ENCODE measurements around the gene ASAP3. TPM values are rescaled to one million over a fixed set of nuclear protein-coding genes. Genes with fewer than 3 reads are reported as not detected.

ASAP3 gene
- total RNA-seq, 1 experiment from 2014 or later: 19.5 TPM

GRCh38 chr1:23424293-23425192 lies 59.4 kb downstream of the ASAP3 start, which contains the start of gene TCEA3:
Gene TCEA3 (minus strand): TSS chr1:23424748. CDS start chr1:23424633, 115 bp downstream.
- no peaks in the 10 kb centered on the region for H3K27me3 ChIP-seq (replicated peaks)
- H3K27ac ChIP-seq: no peak within 1 kb of the TSS
- H3K9me3 ChIP-seq (replicated peaks): no peaks in the 10 kb centered on the region
- H3K36me3 ChIP-seq: no peaks in the 10 kb centered on the region; the same call in 1 of the 2 replicates
- no peak within 1 kb of the TSS for H3K4me3 ChIP-seq
- DNase-seq (ENCODE audit: low read depth in 1 of 2, low spot score in 2 of 2): no peak
- H3K4me1 ChIP-seq (replicated peaks): peaks cover 21% of the 10 kb centered on the region

GRCh38 chr1:23423415-23424292 lies 60.3 kb downstream of the ASAP3 start:
- DNase-seq (ENCODE audit: low read depth in 1 of 2, low spot score in 2 of 2): no peak
- Histone ChIP-seq H3K4me1 (replicated peaks) (peaks cover 21% of the 10 kb centered on the region), H3K9me3 (replicated peaks) (no peaks in the 10 kb centered on the region), H3K27ac (no peak overlapping the region), H3K4me3 (no peak overlapping the region), H3K27me3 (replicated peaks) (no peaks in the 10 kb centered on the region), H3K36me3 (no peaks in the 10 kb centered on the region; the same call in 1 of the 2 replicates)

GRCh38 chr1:23422941-23423340 lies 61.0 kb downstream of the ASAP3 start:
- no peaks in the 10 kb centered on the region for H3K27me3 ChIP-seq (replicated peaks)
- H3K4me1 ChIP-seq (replicated peaks): peaks cover 21% of the 10 kb centered on the region
- no peaks in the 10 kb centered on the region for H3K9me3 ChIP-seq (replicated peaks)
- DNase-seq (ENCODE audit: low read depth in 1 of 2, low spot score in 2 of 2): no peak
- peak overlapping the region; percentile 59; the same call in 1 of the 2 replicates for H3K27ac ChIP-seq
- H3K4me3 ChIP-seq: no peak overlapping the region
- no peaks in the 10 kb centered on the region; the same call in 1 of the 2 replicates for H3K36me3 ChIP-seq

GRCh38 chr1:23422241-23422877 lies 61.6 kb downstream of the ASAP3 start:
- Histone ChIP-seq H3K9me3 (replicated peaks) (no peaks in the 10 kb centered on the region), H3K27me3 (replicated peaks) (no peaks in the 10 kb centered on the region), H3K4me3 (no peak overlapping the region), H3K4me1 (replicated peaks) (peaks cover 26% of the 10 kb centered on the region), H3K27ac (peak overlapping the region; percentile 59), H3K36me3 (no peaks in the 10 kb centered on the region)
- DNase-seq (ENCODE audit: low read depth in 1 of 2, low spot score in 2 of 2): peak; percentile 84 to 94

- Histone ChIP-seq H3K36me3 (no peaks in the 10 kb centered on the region), H3K9me3 (replicated peaks) (no peaks in the 10 kb centered on the region), H3K27ac (peak overlapping the region; percentile 59), H3K4me3 (no peak overlapping the region), H3K4me1 (replicated peaks) (peaks cover 26% of the 10 kb centered on the region), H3K27me3 (replicated peaks) (no peaks in the 10 kb centered on the region)
- DNase-seq (ENCODE audit: low read depth in 1 of 2, low spot score in 2 of 2): no peak
Measured at GRCh38 chr1:23421753-23422240, 62.2 kb downstream of the ASAP3 start.

- no peaks in the 10 kb centered on the region for H3K9me3 ChIP-seq (replicated peaks)
- no peaks in the 10 kb centered on the region for H3K27me3 ChIP-seq (replicated peaks)
- H3K27ac ChIP-seq: no peak overlapping the region
- no peaks in the 10 kb centered on the region for H3K36me3 ChIP-seq
- DNase-seq (ENCODE audit: low read depth in 1 of 2, low spot score in 2 of 2): no peak
- H3K4me1 ChIP-seq (replicated peaks): peaks cover 26% of the 10 kb centered on the region
- H3K4me3 ChIP-seq: no peak overlapping the region
Measured at GRCh38 chr1:23421343-23421742, 62.6 kb downstream of the ASAP3 start.

GRCh38 chr1:23420778-23421177 lies 63.2 kb downstream of the ASAP3 start:
- no peaks in the 10 kb centered on the region for H3K9me3 ChIP-seq (replicated peaks)
- no peak for DNase-seq (ENCODE audit: low read depth in 1 of 2, low spot score in 2 of 2)
- H3K27ac ChIP-seq: no peak overlapping the region
- no peaks in the 10 kb centered on the region for H3K36me3 ChIP-seq
- no peaks in the 10 kb centered on the region for H3K27me3 ChIP-seq (replicated peaks)
- H3K4me3 ChIP-seq: no peak overlapping the region
- peaks cover 26% of the 10 kb centered on the region for H3K4me1 ChIP-seq (replicated peaks)

- H3K27me3 ChIP-seq (replicated peaks): no peaks in the 10 kb centered on the region
- peaks cover 26% of the 10 kb centered on the region for H3K4me1 ChIP-seq (replicated peaks)
- no peak overlapping the region for H3K27ac ChIP-seq
- H3K9me3 ChIP-seq (replicated peaks): no peaks in the 10 kb centered on the region
- H3K4me3 ChIP-seq: no peak overlapping the region
- DNase-seq (ENCODE audit: low read depth in 1 of 2, low spot score in 2 of 2): no peak
- no peaks in the 10 kb centered on the region for H3K36me3 ChIP-seq
Measured at GRCh38 chr1:23419180-23419579, 64.8 kb downstream of the ASAP3 start.

GRCh38 chr1:23417570-23417969 lies 66.4 kb downstream of the ASAP3 start:
- peaks cover 21% of the 10 kb centered on the region for H3K4me1 ChIP-seq (replicated peaks)
- H3K9me3 ChIP-seq (replicated peaks): no peaks in the 10 kb centered on the region
- no peak overlapping the region for H3K4me3 ChIP-seq
- peak in 1 of 2 experiments; percentile 20 for DNase-seq (ENCODE audit: low read depth in 1 of 2, low spot score in 2 of 2)
- no peak overlapping the region for H3K27ac ChIP-seq
- H3K36me3 ChIP-seq: no peaks in the 10 kb centered on the region
- no peaks in the 10 kb centered on the region for H3K27me3 ChIP-seq (replicated peaks)

GRCh38 chr1:23416964-23417363 lies 67.0 kb downstream of the ASAP3 start:
- H3K4me1 ChIP-seq (replicated peaks): peaks cover 16% of the 10 kb centered on the region
- no peak for DNase-seq (ENCODE audit: low read depth in 1 of 2, low spot score in 2 of 2)

GRCh38 chr1:23408797-23409290 lies 75.1 kb downstream of the ASAP3 start:
- Histone ChIP-seq H3K4me1 (replicated peaks) (peaks cover 19% of the 10 kb centered on the region), H3K9me3 (replicated peaks) (no peaks in the 10 kb centered on the region), H3K27ac (no peak overlapping the region), H3K4me3 (no peak overlapping the region), H3K27me3 (replicated peaks) (no peaks in the 10 kb centered on the region), H3K36me3 (no peaks in the 10 kb centered on the region)
- no peak for DNase-seq (ENCODE audit: low read depth in 1 of 2, low spot score in 2 of 2)

More at GRCh38 chr1:23416964-23417363, 67.0 kb downstream of the ASAP3 start:
- no peaks in the 10 kb centered on the region for H3K27me3 ChIP-seq (replicated peaks)
- no peak overlapping the region for H3K27ac ChIP-seq
- no peaks in the 10 kb centered on the region for H3K36me3 ChIP-seq
- H3K9me3 ChIP-seq (replicated peaks): no peaks in the 10 kb centered on the region
- H3K4me3 ChIP-seq: no peak overlapping the region

- DNase-seq (ENCODE audit: low read depth in 1 of 2, low spot score in 2 of 2): no peak
- Histone ChIP-seq H3K36me3 (no peaks in the 10 kb centered on the region), H3K4me1 (replicated peaks) (peaks cover 36% of the 10 kb centered on the region)
Measured at GRCh38 chr1:23407016-23407630, 76.9 kb downstream of the ASAP3 start.

GRCh38 chr1:23405946-23406345 lies 78.0 kb downstream of the ASAP3 start:
- Histone ChIP-seq H3K36me3 (no peaks in the 10 kb centered on the region), H3K4me1 (replicated peaks) (peaks cover 34% of the 10 kb centered on the region), H3K27ac (no peak overlapping the region), H3K9me3 (replicated peaks) (no peaks in the 10 kb centered on the region), H3K4me3 (no peak overlapping the region), H3K27me3 (replicated peaks) (no peaks in the 10 kb centered on the region)
- no peak for DNase-seq (ENCODE audit: low read depth in 1 of 2, low spot score in 2 of 2)

More at GRCh38 chr1:23407016-23407630, 76.9 kb downstream of the ASAP3 start:
- no peaks in the 10 kb centered on the region for H3K27me3 ChIP-seq (replicated peaks)
- H3K4me3 ChIP-seq: no peak overlapping the region
- H3K27ac ChIP-seq: no peak overlapping the region
- no peaks in the 10 kb centered on the region for H3K9me3 ChIP-seq (replicated peaks)
